ENCODE measurements around the gene FAM184B. TPM values are rescaled to one million over a fixed set of nuclear protein-coding genes. Genes with fewer than 3 reads are reported as not detected.
"Not testable (repeated sequence)": the region's sequence is repeated elsewhere in the genome, so short reads cannot be mapped to it uniquely, and the experiment has no call there.

Gene FAM184B
- total RNA-seq, 1 experiment from 2014 or later, result 0.09 TPM

DNA sequence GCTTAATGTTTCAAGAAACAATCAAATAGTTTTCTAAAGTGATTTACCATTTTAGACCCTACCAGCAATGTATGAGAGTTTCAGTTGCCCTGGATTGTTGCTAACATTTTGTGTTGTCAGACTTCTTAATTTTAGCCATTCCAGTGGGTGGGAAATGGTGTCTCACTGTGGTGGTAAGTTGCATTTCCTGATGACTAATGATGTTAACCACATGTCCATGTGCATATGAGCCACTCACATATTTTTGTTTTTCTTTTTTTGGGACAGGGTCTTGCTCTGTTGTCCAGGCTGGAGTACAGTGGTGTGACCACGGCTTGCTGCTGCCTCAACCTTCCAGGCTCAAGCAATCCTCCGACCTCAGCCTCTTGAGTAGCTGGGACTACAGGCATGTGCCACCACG is 118.7 kb downstream of the FAM184B start:
- H3K23me2 ChIP-seq (ENCODE audit: insufficient read length, low read depth, low read length, poor library complexity, severe bottlenecking), result no peaks in the 10 kb centered on the region
- Mint-ChIP-seq H3K36me3 (ENCODE audit: insufficient read depth in 1 of 3, low read depth in 3 of 3) (no peaks in the 10 kb centered on the region; a peak in 1 of 7 replicates), H3K27me3 (ENCODE audit: low read depth) (no peaks in the 10 kb centered on the region; the same call in 1 of the 2 replicates), H3K4me3 (no peak overlapping the region), H3K4me1 (peaks cover 3 to 4% of the 10 kb centered on the region in 2 experiments; a peak in 3 of 4 replicates), H3K9me3 (peaks cover 0 to 2% of the 10 kb centered on the region in 2 experiments; a peak in 1 of 5 replicates), H3K27ac (no peak overlapping the region)
- no peak overlapping the region for H3K14ac ChIP-seq (ENCODE audit: insufficient read depth, low read length)
- no peak overlapping the region for H3K4me2 ChIP-seq (ENCODE audit: insufficient read depth, insufficient read length, low read length)
- H2BK15ac ChIP-seq (ENCODE audit: low read depth, low read length), result no peak overlapping the region
- DNase-seq, result no peak
- no peaks in the 10 kb centered on the region; the same call in 1 of the 2 replicates for H3K27me3 ChIP-seq (ENCODE audit: insufficient read depth, low read length)
- H2BK12ac ChIP-seq (ENCODE audit: insufficient read length, low read depth, low read length), result no peak overlapping the region
- H3T11ph ChIP-seq (ENCODE audit: low read length), result no peak overlapping the region
- no peak overlapping the region for H4K8ac ChIP-seq (replicated peaks; ENCODE audit: insufficient read length, low read depth, low read length)
- no CpG with 5 or more reads among the region's 3 CpGs for WGBS (ENCODE audit: extremely low coverage, insufficient read length, low lambda C conversion rate)
- no peak overlapping the region for H4K91ac ChIP-seq (ENCODE audit: insufficient read length, low read depth, low read length)
- H3K27ac ChIP-seq (ENCODE audit: insufficient read length, low read depth, low read length), result no peak overlapping the region
- no peak overlapping the region for H4K5ac ChIP-seq (ENCODE audit: insufficient read length, low read depth, low read length)
- H3K18ac ChIP-seq (ENCODE audit: insufficient read length, low read depth, low read length), result no peak overlapping the region
- H3K56ac ChIP-seq (ENCODE audit: insufficient read length, low read depth, low read length), result no peak overlapping the region
- H3K4ac ChIP-seq (ENCODE audit: low read depth, low read length), result no peak overlapping the region
- no peaks in the 10 kb centered on the region for H3K9me3 ChIP-seq (ENCODE audit: control insufficient read depth, low read depth, low read length)
- H4K20me1 ChIP-seq (ENCODE audit: control insufficient read depth, insufficient read depth, insufficient read length), result no peaks in the 10 kb centered on the region
- no peaks in the 10 kb centered on the region for H3K79me1 ChIP-seq (ENCODE audit: insufficient read depth, low read depth, low read length, poor library complexity, severe bottlenecking)
- no peak overlapping the region for H2BK20ac ChIP-seq (ENCODE audit: low read depth, low read length, poor library complexity, severe bottlenecking)
- no peak overlapping the region for H3K23ac ChIP-seq (ENCODE audit: insufficient read length, low read depth, low read length)
- H2BK120ac ChIP-seq (ENCODE audit: low read depth, low read length, poor library complexity, severe bottlenecking), result no peak overlapping the region
- no peak overlapping the region for H2AFZ ChIP-seq (ENCODE audit: low read length)
- H2AK5ac ChIP-seq (ENCODE audit: insufficient read length, low read length), result no peak overlapping the region
- H3K4me1 ChIP-seq (ENCODE audit: insufficient read depth, low read length), result no peaks in the 10 kb centered on the region; the same call in 1 of the 2 replicates
- no peak overlapping the region for H2BK5ac ChIP-seq (ENCODE audit: insufficient read length, low read length)
- TF ChIP-seq, protein P1, sequence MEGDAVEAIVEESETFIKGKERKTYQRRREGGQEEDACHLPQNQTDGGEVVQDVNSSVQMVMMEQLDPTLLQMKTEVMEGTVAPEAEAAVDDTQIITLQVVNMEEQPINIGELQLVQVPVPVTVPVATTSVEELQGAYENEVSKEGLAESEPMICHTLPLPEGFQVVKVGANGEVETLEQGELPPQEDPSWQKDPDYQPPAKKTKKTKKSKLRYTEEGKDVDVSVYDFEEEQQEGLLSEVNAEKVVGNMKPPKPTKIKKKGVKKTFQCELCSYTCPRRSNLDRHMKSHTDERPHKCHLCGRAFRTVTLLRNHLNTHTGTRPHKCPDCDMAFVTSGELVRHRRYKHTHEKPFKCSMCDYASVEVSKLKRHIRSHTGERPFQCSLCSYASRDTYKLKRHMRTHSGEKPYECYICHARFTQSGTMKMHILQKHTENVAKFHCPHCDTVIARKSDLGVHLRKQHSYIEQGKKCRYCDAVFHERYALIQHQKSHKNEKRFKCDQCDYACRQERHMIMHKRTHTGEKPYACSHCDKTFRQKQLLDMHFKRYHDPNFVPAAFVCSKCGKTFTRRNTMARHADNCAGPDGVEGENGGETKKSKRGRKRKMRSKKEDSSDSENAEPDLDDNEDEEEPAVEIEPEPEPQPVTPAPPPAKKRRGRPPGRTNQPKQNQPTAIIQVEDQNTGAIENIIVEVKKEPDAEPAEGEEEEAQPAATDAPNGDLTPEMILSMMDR (conservative IDR thresholded peaks at IDR 0.05), result no peak
- H3K9ac ChIP-seq (ENCODE audit: extremely low read depth, insufficient read length, low read length), result no peak overlapping the region
- no peaks in the 10 kb centered on the region for H3K79me2 ChIP-seq (ENCODE audit: insufficient read depth, low read length)

- H2BK5ac ChIP-seq (ENCODE audit: insufficient read length, low read length); H3K9me3 Mint-ChIP-seq; H4K91ac ChIP-seq (ENCODE audit: insufficient read length, low read depth, low read length); H3K4ac ChIP-seq (ENCODE audit: low read depth, low read length); H3K56ac ChIP-seq (ENCODE audit: insufficient read length, low read depth, low read length); H3K18ac ChIP-seq (ENCODE audit: insufficient read length, low read depth, low read length); H3K4me1 Mint-ChIP-seq; H3K4me2 ChIP-seq (ENCODE audit: insufficient read depth, insufficient read length, low read length); H4K8ac ChIP-seq (replicated peaks; ENCODE audit: insufficient read length, low read depth, low read length); H2BK20ac ChIP-seq (ENCODE audit: low read depth, low read length, poor library complexity, severe bottlenecking); H3K9me3 ChIP-seq (ENCODE audit: control insufficient read depth, low read depth, low read length); H3K9ac ChIP-seq (ENCODE audit: extremely low read depth, insufficient read length, low read length); H3K23ac ChIP-seq (ENCODE audit: insufficient read length, low read depth, low read length); H3K23me2 ChIP-seq (ENCODE audit: insufficient read length, low read depth, low read length, poor library complexity, severe bottlenecking); H2AK5ac ChIP-seq (ENCODE audit: insufficient read length, low read length); H3K36me3 Mint-ChIP-seq (ENCODE audit: insufficient read depth in 1 of 3, low read depth in 3 of 3); H3K4me3 Mint-ChIP-seq; H2AFZ ChIP-seq (ENCODE audit: low read length); H3K79me2 ChIP-seq (ENCODE audit: insufficient read depth, low read length); H4K20me1 ChIP-seq (ENCODE audit: control insufficient read depth, insufficient read depth, insufficient read length); H3K27me3 Mint-ChIP-seq (ENCODE audit: low read depth); H4K5ac ChIP-seq (ENCODE audit: insufficient read length, low read depth, low read length); H3K4me1 ChIP-seq (ENCODE audit: insufficient read depth, low read length); H2BK120ac ChIP-seq (ENCODE audit: low read depth, low read length, poor library complexity, severe bottlenecking); H3K27ac ChIP-seq (ENCODE audit: insufficient read length, low read depth, low read length); H2BK12ac ChIP-seq (ENCODE audit: insufficient read length, low read depth, low read length); H2BK15ac ChIP-seq (ENCODE audit: low read depth, low read length); H3K79me1 ChIP-seq (ENCODE audit: insufficient read depth, low read depth, low read length, poor library complexity, severe bottlenecking); H3K14ac ChIP-seq (ENCODE audit: insufficient read depth, low read length); H3T11ph ChIP-seq (ENCODE audit: low read length); DNase-seq; H3K27me3 ChIP-seq (ENCODE audit: insufficient read depth, low read length); H3K27ac Mint-ChIP-seq: not testable (repeated sequence)
- no CpG with 5 or more reads among the region's 8 CpGs for WGBS (ENCODE audit: extremely low coverage, insufficient read length, low lambda C conversion rate)
Observed at GRCh38 chr4:17659196-17659595, 122.2 kb downstream of the FAM184B start.
